HepG2 (cell line): Measurements from ENCODE around the gene RIPOR3. TPM values are rescaled to one million over a fixed set of nuclear protein-coding genes. Genes with fewer than 3 reads are reported as not detected.

ENCODE experiments used
- AHR ChIP-seq: IDR thresholded peaks from 2 replicates; pipeline ENCODE4 v1.6.1; 2018; ENCODE audit warnings: missing genetic modification reagents, missing compliant biosample characterization
- ARNT ChIP-seq: fragments of 450-650 bp; IDR thresholded peaks from 2 replicates; pipeline ENCODE4 v1.6.1; 2017
- ASH2L ChIP-seq: fragments of 300-600, 200-600 bp; sonication (generic); IDR thresholded peaks from 2 replicates; pipeline ENCODE4 v1.7.0; 2017; ENCODE audit warnings: low read depth, mild to moderate bottlenecking, moderate library complexity, mixed read lengths, low read length; ENCODE audit not compliant: insufficient read length
- DR1 ChIP-seq: sonication (generic); formaldehyde crosslinking; IDR thresholded peaks from 2 replicates; pipeline ENCODE4 v1.8.0; 2021; ENCODE audit warnings: mild to moderate bottlenecking, missing genetic modification reagents, inconsistent platforms
- HOMEZ ChIP-seq: IDR thresholded peaks from 2 replicates; pipeline ENCODE4 v1.6.1; 2016; ENCODE audit warnings: low read depth
- HOXA9 ChIP-seq: sonication (generic); formaldehyde crosslinking; IDR thresholded peaks from 2 replicates; pipeline ENCODE4 v1.8.1; 2022; ENCODE audit warnings: missing genetic modification reagents, mild to moderate bottlenecking, moderate library complexity, borderline replicate concordance
- PREB ChIP-seq: sonication (generic); formaldehyde crosslinking; IDR thresholded peaks from 2 replicates; pipeline ENCODE4 v1.4.0; 2020; ENCODE audit warnings: missing genetic modification reagents
- RAD51 ChIP-seq: fragments of 450-650 bp; IDR thresholded peaks from 2 replicates; pipeline ENCODE4 v1.6.1; 2016; ENCODE audit warnings: borderline replicate concordance
- SMAD9 ChIP-seq: sonication (generic); formaldehyde crosslinking; IDR thresholded peaks from 2 replicates; pipeline ENCODE4 v1.5.1; 2020; ENCODE audit warnings: mild to moderate bottlenecking, missing genetic modification reagents
- SMC3 ChIP-seq: IDR thresholded peaks from 2 replicates; pipeline ENCODE4 v1.6.1; 2011; ENCODE audit warnings: low read length, improper control_type of control experiment
- ZBED4 ChIP-seq: sonication (generic); formaldehyde crosslinking; IDR thresholded peaks from 2 replicates; pipeline ENCODE4 v1.4.0; 2020; ENCODE audit warnings: missing genetic modification reagents, borderline replicate concordance
- ZBTB20 ChIP-seq: sonication (generic); formaldehyde crosslinking; IDR thresholded peaks from 2 replicates; pipeline ENCODE4 v1.8.1; 2023; ENCODE audit warnings: missing genetic modification reagents, low read depth, mild to moderate bottlenecking, borderline replicate concordance
- ZBTB26 ChIP-seq: IDR thresholded peaks from 2 replicates; pipeline ENCODE4 v1.6.1; 2016; ENCODE audit warnings: missing compliant biosample characterization, missing genetic modification reagents, borderline replicate concordance
- ZFP82 ChIP-seq: sonication (generic); formaldehyde crosslinking; IDR thresholded peaks from 2 replicates; pipeline ENCODE4 v1.5.1; 2020; ENCODE audit warnings: mild to moderate bottlenecking, missing genetic modification reagents, borderline replicate concordance
- ZNF205 ChIP-seq: IDR thresholded peaks from 2 replicates; pipeline ENCODE4 v1.6.1; 2018; ENCODE audit warnings: missing biosample characterization, missing genetic modification reagents
- ZNF224 ChIP-seq: sonication (generic); formaldehyde crosslinking; IDR thresholded peaks from 2 replicates; pipeline ENCODE4 v1.5.0; 2020; ENCODE audit warnings: mild to moderate bottlenecking, missing genetic modification reagents
- ZNF350 ChIP-seq: sonication (generic); formaldehyde crosslinking; IDR thresholded peaks from 2 replicates; pipeline ENCODE4 v1.4.0; 2020; ENCODE audit warnings: mild to moderate bottlenecking, low read depth, missing genetic modification reagents, borderline replicate concordance
- ZNF556 ChIP-seq: sonication (generic); formaldehyde crosslinking; IDR thresholded peaks from 2 replicates; pipeline ENCODE4 v1.4.0; 2020; ENCODE audit warnings: mild to moderate bottlenecking, missing genetic modification reagents, borderline replicate concordance
- ZNF570 ChIP-seq: sonication (generic); formaldehyde crosslinking; IDR thresholded peaks from 2 replicates; pipeline ENCODE4 v1.4.0; 2020; ENCODE audit warnings: mild to moderate bottlenecking, missing genetic modification reagents, borderline replicate concordance
- ZNF598 ChIP-seq: sonication (generic); formaldehyde crosslinking; IDR thresholded peaks from 2 replicates; pipeline ENCODE4 v1.5.1; 2020; ENCODE audit warnings: mild to moderate bottlenecking, missing genetic modification reagents, borderline replicate concordance
- polyA plus RNA-seq, 8 experiments: library from polyadenylated mRNA; depleted of rRNA in 3 of 8; stranded (reverse) in 7 of 8; unstranded in 1 of 8; fragments of >200 nt; fragmentation: Illumina TruSeq in 4 of 8; extraction: Trizol in 4 of 8; gene quantifications; 2 replicates each; pipeline versions ENCODE4 v1.2.1 to v1.2.3, GENCODE V29; 2011 to 2016; ENCODE audit warnings: low read depth in 4 of 8, missing spikeins in 1 of 8, mixed read lengths in 1 of 8; ENCODE audit not compliant: insufficient read depth in 1 of 8
- total RNA-seq, 5 experiments: library from RNA; depleted of rRNA; stranded (reverse); fragments of >200 nt; fragmentation: Illumina TruSeq; extraction: Trizol; gene quantifications; 2 replicates each; pipeline ENCODE4 v1.2.3, GENCODE V29; 2016; ENCODE audit warnings: low read depth in 1 of 5

Gene RIPOR3
- total and polyA plus RNA-seq, 2 of the 13 experiments (the other 11 are each of a cell fraction or from before 2014, with no cell fraction given) = 0.18 TPM; not detected in 1

GRCh38 chr20:50575865-50576720, 115.2 kb downstream of the RIPOR3 start (continued):
- TF ChIP-seq ZNF205 (CRISPR knock-in tag) = 0 out of 2 replicates have a peak, but pooled peaks have one; percentile 24
- TF ChIP-seq ZBTB20 (CRISPR knock-in tag) = no peak
- no peak for TF ChIP-seq ARNT
- TF ChIP-seq HOMEZ (CRISPR knock-in tag) = 0 out of 2 replicates have a peak, but pooled peaks have one; percentile 23
- no peak for TF ChIP-seq ASH2L
- no peak for TF ChIP-seq RAD51
- no peak for TF ChIP-seq PREB
- no peak for TF ChIP-seq ZNF570 (CRISPR knock-in tag)
- TF ChIP-seq ZNF350 (CRISPR knock-in tag) = 0 out of 2 replicates have a peak, but pooled peaks have one; percentile 22
- TF ChIP-seq ZNF556 (CRISPR knock-in tag) = 0 out of 2 replicates have a peak, but pooled peaks have one; percentile 3
- TF ChIP-seq ZNF598 = no peak
- TF ChIP-seq ZBTB26 (CRISPR knock-in tag) = no peak
- TF ChIP-seq HOXA9 (CRISPR knock-in tag) = no peak
- TF ChIP-seq SMAD9 = no peak
- no peak for TF ChIP-seq DR1 (CRISPR knock-in tag)
- TF ChIP-seq ZNF224 = no peak
- TF ChIP-seq ZFP82 (CRISPR knock-in tag) = no peak
- peak; percentile 66; the same call in 1 of the 2 replicates for TF ChIP-seq AHR
- peak; percentile 93 for TF ChIP-seq SMC3
- no peak for TF ChIP-seq ZBED4 (CRISPR knock-in tag)
